GM18517 (cell line): ENCODE data around the gene CXCR5.
A peak's percentile ranks its signal among the peaks of the same experiment; 100 is the strongest.

Experiments used
- ATAC-seq: cut with Tn5 transposase; IDR thresholded peaks from one replicate; pipeline ENCODE4 v1.9.1; 2021; ENCODE audit warnings: mild to moderate bottlenecking, moderate library complexity; ENCODE audit not compliant: unreplicated experiment

Gene CXCR5

DNA sequence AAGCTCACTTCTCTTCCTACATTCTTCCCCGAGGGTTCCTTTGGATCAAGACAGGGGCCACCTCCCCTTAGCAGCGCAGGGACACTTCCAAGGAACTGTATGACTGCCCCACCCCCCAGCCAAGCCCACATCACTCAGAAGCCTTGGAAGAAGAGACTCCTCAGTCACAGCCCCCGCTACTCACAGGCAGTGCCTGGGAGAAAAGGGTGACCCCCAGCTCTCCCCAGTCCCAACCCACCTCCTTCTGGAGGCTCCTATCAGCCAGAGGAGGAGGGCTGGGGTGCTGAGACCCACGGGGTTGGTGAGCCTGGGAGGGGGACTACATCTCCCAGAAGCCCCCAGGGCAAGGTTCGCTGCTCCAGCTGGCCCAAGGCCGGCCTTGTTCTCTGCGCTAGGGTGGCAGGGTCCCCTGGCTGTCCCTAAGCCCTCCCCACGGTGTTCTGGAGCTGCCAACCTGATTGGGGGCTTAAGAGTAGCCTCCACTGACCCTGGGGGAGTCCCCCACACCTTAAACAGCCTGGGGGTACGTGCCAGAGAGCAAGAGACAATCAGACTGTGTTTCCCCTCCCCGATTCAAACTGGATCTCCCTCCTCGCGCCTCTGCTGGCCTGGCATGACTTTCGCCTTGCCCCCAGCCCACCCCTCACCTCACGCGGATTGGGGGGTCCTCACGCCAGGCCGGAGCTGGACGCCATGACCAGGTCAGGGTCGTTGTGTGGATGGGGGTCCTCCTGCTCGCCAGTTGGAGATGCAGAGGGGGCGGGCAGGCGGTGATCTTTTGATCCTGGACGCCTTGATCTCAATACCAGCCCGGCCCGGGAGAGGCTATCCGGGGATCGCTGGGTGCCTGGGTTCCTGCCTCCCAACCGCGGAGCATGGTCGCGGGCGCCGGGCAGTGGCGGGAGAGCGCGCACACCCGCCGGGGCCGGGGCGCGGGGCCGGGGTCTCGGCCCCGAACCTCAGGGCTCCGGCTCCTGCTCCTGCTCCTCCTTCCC is 41.2 kb downstream of the CXCR5 start:
- no peak for ATAC-seq

DNA sequence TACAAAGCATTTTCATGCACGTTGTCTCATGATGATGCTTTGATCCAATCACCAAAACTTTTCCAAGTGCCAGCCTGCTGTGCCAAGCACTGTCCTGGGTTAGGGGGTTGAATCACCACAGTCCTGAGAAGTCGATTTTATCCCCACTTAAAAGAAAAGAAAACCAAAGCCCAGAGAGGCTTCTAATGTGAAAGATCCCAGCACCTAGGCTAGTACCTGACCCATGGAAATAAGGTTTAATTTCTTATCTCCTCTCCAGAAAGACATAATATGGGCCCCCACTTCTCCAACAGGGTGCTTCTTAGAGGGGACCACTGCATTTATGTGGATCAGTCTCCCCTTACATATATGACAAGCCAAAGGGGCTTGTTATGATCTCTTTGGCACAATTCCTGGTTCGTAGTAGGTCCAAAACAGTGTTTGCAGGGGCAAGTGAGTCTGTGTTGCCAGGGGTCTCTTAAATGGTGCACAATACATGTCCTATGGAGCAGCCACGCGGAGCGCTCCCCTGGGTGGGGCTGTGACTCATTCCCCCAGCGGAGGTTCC is 43.9 kb downstream of the CXCR5 start:
- no peak for ATAC-seq

DNA sequence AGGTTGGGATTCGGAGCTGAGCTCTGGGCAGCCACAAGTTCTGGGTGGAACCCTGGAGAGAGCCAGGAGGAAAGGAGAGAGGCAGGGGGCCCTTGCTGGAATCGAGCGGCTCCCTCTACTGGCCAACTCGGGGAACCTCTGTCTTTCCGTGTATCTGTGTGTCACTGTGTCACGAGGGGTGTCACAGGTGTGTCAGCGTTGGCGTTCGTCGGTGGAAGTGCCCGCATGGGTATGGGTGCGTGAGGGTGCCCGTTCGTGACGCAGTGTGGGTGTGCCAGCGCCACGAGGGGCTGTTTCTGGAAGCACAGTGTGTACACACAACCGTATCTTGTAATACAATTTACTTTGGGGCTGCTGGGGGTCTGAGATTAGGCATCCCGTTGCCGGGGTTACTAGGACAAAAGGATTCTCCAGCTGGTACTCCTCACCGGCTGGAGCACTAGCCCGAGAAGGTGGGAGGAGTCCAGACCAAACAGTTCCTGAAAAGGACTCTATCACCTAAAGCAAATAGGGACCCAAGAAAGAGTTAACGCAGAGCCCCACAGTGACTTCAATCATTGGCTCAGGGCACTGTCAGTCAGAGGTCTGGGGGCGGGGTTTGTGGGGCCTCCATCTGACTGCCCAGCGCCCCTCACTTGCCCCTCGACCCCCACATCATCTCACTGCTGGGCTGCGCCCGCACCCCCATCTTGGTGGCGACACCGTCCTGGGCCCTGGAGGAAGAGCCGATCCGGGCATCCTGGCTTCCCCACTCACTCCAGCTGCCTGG is 44.6 kb downstream of the CXCR5 start:
- peak; percentile 43 for ATAC-seq

DNA sequence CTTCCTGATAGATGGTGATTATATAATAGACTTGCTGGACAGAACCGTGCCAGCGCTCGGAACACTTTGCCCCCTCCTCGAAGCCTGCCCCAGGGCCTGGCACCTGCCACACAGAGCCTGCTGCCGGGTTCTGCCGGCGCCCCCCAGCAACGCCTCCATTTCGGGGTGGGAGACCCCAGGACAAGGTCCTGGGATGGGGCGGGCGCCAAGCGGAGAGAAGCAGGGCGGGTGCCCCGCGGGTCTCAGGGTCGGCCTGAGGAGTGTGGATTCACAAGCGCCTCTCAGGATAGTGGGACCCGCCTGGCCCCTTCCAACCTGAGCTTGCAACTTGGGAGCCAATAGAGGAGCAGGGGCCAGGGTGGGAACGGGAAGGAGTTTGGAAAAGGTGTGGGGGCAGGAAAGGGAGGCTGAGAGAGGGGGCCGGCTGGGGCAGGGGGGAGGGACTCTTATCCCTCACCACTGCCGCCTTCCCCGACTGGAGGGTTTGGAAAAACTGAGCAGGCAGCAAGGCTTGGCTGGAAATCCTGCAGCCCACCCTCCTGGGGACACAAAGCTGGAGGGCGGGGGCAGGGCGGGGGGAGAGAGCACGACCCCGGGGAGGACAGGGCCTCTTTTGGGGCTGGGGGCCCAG is 45.3 kb downstream of the CXCR5 start:
- peak; percentile 1 for ATAC-seq

DNA sequence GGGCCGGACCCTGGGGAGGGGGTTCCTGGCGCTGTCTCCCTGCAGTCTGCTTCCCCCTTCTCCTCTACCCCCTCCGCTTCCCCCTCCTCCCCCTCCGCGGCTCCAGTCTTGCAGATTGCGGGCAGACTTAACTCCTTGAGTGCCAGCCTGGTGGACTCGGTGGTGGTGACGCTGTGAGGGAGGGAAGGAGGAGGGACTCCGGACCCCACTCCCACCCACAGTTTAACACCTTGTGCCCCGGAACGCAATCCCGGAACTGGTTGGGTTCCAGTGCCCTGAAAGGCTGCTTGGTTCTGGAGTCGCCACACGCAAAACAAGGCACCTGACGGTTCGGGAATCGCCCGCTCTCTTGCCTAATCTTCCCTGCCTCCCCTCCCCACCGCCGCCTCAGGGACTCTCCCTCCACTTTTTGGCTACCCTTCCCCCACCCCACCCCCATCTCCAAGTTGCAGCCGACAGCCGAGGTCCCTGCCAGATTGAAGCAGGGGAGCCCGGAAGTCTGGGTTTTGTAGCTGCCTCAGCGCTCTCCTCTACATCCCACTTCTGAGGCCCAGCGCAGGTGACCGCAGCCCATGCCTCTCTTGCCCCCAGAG is 45.9 kb downstream of the CXCR5 start:
- no peak for ATAC-seq

DNA sequence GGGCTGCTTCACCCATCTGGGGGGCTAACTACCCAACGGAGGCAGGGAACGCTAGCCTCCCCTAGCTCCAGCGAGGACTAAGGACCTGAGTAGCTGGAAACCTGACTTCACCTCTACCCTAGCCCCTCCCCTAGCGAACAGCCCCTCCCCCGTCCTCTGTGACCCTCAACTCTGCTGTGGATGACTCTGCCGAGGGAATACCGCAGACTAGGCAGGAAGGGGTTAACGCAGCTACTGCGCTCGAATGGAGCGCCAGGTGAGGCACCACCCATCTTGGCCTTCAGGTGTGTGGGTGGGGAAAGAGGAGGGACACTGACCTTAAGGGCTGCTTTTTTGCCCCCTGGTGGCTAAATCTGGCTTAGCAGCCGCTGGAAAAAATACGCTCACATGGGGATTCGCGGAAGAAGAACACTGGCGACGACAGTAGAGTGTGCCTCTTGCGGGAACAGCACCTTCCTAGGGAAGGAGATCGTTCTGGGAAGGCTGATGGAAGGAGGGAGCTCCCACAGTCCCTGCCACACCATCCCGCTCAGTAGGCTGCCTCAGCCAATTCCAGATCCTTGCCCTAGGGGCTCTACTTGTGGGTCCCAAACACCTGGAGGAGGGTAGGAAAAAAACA is 46.5 kb downstream of the CXCR5 start:
- ATAC-seq, result no peak

DNA sequence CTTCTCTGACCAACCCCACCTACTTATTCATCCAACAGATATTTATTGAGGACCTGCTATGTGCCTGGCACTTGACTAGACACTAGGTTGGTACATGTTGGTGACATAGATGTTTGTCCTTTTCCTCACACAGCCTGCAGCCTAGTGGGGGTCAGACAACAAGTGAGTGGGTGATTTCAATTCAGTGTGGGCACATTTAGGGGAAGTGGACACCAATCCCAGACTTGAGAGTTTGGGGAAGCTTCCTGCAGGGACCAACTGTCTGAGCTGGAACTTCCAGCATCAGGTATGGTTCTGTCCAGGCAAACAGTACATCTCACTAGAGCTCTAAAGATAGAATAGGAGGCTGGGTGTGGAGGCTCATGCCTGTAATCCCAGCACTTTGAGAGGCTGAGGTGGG is 47.9 kb downstream of the CXCR5 start:
- no peak for ATAC-seq

DNA sequence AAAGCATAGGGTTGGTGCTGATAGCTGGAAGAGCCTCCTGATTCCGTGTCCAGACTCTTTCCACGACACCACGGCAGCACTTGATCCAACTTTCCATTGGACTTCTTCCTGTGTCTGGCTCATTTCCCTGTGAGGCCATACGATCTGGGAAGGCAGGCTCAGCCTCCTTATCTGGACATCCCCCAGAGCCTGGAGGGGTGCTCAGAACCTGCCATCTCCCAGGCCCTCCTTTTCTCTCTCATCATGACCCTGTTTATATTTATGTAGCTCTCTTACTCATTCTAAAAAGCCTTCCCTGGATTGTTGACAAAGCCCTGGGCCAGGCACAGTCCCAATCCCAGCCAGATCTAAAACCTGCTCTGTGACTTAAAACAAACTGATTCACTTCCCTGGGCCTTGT is 49.8 kb downstream of the CXCR5 start:
- no peak for ATAC-seq

DNA sequence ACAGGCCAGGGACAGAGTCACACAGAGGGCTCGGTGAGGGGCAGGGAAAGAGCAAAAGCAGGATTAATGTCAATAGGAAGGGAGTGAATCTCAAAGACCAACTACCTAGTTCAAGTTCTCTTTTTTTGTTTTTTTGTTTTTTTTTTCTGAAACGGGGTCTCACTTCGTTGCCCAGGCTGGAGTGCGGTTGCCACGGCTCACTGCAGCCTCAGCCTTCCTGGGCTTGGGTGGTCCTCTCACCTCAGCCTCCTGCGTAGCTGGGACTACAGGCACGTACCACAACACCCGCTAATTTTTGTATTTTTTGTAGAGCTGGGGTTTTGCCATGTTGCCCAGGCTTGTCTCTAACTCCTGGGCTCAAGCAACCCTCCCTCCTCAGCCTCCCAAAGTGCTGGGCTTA is 51.7 kb downstream of the CXCR5 start:
- ATAC-seq, result no peak

DNA sequence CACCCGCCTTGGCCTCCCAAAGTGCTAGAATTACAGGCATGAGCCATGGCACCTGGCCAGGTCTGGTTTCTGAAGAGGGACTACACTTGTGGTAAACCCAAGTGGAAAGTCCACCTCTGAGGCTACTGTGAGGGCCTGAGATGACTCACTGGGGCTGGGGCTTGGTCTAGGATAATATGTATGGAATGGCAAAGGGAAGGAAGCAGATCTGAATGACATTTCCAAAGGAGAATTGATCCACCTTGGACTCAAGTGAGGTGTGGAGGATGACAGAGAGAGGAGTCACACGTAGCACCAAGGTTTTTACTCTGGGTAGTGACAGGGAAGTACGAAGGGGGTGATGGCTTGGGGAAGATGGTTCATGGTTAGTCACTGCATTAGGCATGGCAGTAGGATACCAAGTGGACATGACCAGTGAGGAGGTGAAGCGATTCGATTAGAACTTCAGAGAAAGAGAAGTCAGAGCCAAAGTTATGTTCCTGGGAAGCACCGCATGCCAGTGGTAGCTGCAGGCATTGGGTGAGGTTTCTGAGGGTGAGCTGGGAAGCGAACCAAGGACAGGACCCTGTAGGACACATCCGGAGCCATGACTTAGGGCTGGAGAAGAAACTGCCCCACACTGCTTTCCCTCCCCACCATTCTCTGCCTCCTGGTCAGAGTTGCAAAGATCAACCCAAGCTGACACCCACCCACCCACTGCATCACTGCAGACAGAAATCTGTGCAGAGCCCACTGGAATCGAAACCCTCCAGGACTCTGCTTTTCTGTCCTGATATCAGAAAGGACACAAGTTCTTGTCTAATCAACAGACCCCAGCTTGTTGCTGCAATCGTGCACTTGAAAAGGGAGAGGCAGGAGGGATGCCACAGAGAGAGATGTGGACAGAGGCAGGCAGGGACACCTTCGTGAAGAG is 55.1 kb downstream of the CXCR5 start:
- no peak for ATAC-seq

DNA sequence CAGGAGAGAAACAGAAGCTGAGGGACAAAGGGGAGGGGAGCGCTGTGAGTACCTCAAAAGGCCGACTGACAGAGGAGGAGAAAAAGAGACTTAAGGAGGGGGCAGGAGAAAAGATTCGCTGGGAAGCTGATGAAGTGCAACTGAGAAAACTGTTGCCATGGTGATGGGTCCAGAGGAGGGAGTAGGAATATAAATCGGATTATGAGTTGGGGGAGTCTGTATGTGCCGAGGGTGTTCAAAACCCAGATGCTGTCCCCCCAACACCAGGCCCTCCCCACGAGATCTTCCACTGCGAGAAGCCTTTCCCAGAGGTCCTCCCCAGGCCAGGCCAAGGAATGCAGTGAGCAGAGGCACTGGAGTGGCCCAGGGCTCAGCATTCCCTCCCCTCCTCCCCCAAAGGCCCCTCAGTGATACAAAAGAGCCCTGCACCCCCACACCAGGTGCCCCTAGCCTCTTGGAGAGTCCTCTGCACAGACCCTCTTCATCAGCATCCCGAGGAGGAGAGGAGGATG is 55.8 kb downstream of the CXCR5 start:
- no peak for ATAC-seq

DNA sequence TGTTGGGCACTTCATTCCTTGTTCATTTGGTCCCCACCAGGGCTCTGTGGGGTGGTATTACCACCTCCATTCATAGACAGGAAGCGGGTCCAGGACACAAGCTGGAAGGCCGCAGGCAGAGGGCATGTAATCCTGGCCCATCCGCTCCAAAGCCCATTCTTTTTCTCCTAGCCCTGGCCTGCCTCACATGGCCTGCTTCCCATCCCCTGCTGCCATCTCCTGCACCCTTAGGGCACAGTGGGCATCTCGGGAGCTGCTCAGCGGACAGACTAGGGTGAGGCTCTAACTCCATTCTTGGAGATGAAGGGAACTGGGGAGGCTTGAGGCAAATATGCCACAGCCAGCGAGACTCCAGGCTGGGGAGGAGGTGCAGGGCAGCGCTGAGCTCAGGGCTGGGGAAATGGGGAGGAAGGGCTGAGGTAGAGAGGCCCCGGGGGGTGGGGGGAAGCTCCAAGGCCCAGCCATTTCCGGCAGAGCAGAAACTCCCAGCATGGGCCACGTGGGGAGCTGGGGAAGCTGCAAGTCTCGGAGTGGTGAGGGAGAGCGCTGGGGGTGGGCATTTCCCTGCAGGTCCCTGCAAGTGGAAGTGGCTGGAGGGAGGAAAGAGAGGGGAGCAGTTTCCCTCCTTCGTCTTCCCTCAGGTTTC is 56.4 kb downstream of the CXCR5 start:
- no peak for ATAC-seq

DNA sequence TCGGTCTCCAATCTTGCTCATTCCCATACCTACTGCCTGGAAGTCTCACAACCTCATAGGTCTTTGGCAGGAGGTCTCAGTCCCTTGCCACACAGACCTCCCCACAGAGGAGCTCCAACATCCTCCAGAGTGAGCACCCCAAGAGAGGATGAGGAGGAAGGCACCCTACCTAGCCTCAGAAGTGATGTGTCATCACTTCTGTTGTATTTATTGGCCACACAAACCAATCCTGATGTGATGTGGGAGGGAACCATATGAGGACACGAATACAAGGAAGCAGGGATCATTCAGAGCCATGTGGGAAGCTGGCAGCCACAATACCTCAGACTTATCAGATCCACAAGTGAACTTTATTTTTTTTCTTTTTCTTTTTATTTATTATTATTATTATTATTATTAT is 63.4 kb downstream of the CXCR5 start:
- ATAC-seq, result no peak
